CD4-positive, alpha-beta T cell (primary cell): ENCODE results near the gene TNFAIP2. TPM values are rescaled to one million over a fixed set of nuclear protein-coding genes. Genes with fewer than 3 reads are reported as not detected.
A peak's percentile ranks its signal among the peaks of the same experiment; 100 is the strongest.

ENCODE experiments used
- ATAC-seq: fragments of 200-7000 bp; cut with Tn5 transposase; one replicate; pipeline ENCODE4 v1.10.0; 2022; ENCODE audit warnings: mild to moderate bottlenecking; ENCODE audit not compliant: poor library complexity
- CTCF ChIA-PET: fragments of 350-600 bp; sonication (Branson Sonifier 250); formaldehyde crosslinking; loops from one replicate; lab custom pipeline; 2021; ENCODE audit warnings: antibody characterized with exemption, inconsistent platforms; lab: Charles Lee
- POLR2A ChIA-PET: fragments of 350-600 bp; sonication (Branson Sonifier 250); formaldehyde crosslinking; loops from one replicate; lab custom pipeline; 2021; ENCODE audit warnings: antibody characterized with exemption, inconsistent platforms; lab: Charles Lee
- DNase-seq, 14 experiments: peaks; one replicate each; pipeline ENCODE4 v3.0.0-alpha.2; 2013 to 2020; ENCODE audit warnings: mixed read lengths in 2 of 14
- H3K27ac ChIP-seq, 2 donors: one replicate each; pipeline versions ENCODE4 v1.5.1 to v1.7.0; 2013; ENCODE audit warnings: low read length in 2 of 2, low read depth in 1 of 2, mild to moderate bottlenecking in 1 of 2
- H3K27me3 ChIP-seq, 2 experiments: 1 replicate in 1 of 2; 2 replicates in 1 of 2; pipeline versions ENCODE4 v1.6.1 to v1.7.0; 2013; ENCODE audit warnings: low read length in 2 of 2, control low read depth in 1 of 2, mild to moderate bottlenecking in 1 of 2, moderate library complexity in 1 of 2; ENCODE audit not compliant: insufficient read depth in 2 of 2, control insufficient read depth in 1 of 2
- H3K36me3 ChIP-seq: one replicate; pipeline ENCODE4 v1.6.1; 2013; ENCODE audit warnings: low read length, control low read depth; ENCODE audit not compliant: insufficient read depth
- H3K4me1 ChIP-seq: one replicate; pipeline ENCODE4 v1.6.1; 2013; ENCODE audit warnings: low read length, control low read depth; ENCODE audit not compliant: insufficient read depth
- H3K4me3 ChIP-seq: one replicate; pipeline ENCODE4 v1.5.1; 2013; ENCODE audit warnings: mild to moderate bottlenecking, low read length, moderate library complexity
- H3K9me3 ChIP-seq, 2 experiments: 1 replicate in 1 of 2; 2 replicates in 1 of 2; pipeline versions ENCODE4 v1.6.1 to v1.7.0; 2013; ENCODE audit warnings: low read length in 2 of 2, mild to moderate bottlenecking in 2 of 2, control low read depth in 1 of 2, moderate library complexity in 1 of 2; ENCODE audit not compliant: control insufficient read depth in 1 of 2, insufficient read depth in 1 of 2
- H3K27ac Mint-ChIP-seq: one replicate; pipeline ENCODE4 v1.8.0; 2020; ENCODE audit warnings: mixed read lengths
- H3K27me3 Mint-ChIP-seq: one replicate; pipeline ENCODE4 v1.8.0; 2021; ENCODE audit warnings: mixed read lengths
- H3K36me3 Mint-ChIP-seq: one replicate; pipeline ENCODE4 v1.8.0; 2021; ENCODE audit warnings: low read depth, mixed read lengths
- H3K4me1 Mint-ChIP-seq: one replicate; pipeline ENCODE4 v1.8.0; 2021; ENCODE audit warnings: low read depth, mixed read lengths
- H3K4me3 Mint-ChIP-seq: one replicate; pipeline ENCODE4 v1.8.0; 2020; ENCODE audit warnings: mild to moderate bottlenecking, mixed read lengths
- H3K9me3 Mint-ChIP-seq: one replicate; pipeline ENCODE4 v1.8.0; 2020; ENCODE audit warnings: mixed read lengths
- intact Hi-C, 2 experiments: fragments of 100-400 bp; cut with DNase I in 1 of 2; cut with micrococcal nuclease in 1 of 2; formaldehyde crosslinking; loops; one replicate each; pipeline versions ENCODE4 v1.15.1 to v1.9.0; 2023 to 2025; cut with DNase I, micrococcal nuclease
- total RNA-seq, 174 experiments: library from RNA in 2 of 174; stranded (reverse) in 2 of 174; gene quantifications; one replicate each; pipeline ENCODE4 v1.2.3 and lab custom pipeline; 2021 to 2026
- TF ChIP-seq, protein P1 (sequence below): fragments of 200-600 bp; IDR thresholded peaks from one replicate; pipeline ENCODE4 v1.8.0; 2022; ENCODE audit warnings: antibody characterized with exemption, mild to moderate bottlenecking

Gene TNFAIP2
- total RNA-seq, 2 experiments from 2014 or later = 4.4 to 6.1 TPM

DNA sequence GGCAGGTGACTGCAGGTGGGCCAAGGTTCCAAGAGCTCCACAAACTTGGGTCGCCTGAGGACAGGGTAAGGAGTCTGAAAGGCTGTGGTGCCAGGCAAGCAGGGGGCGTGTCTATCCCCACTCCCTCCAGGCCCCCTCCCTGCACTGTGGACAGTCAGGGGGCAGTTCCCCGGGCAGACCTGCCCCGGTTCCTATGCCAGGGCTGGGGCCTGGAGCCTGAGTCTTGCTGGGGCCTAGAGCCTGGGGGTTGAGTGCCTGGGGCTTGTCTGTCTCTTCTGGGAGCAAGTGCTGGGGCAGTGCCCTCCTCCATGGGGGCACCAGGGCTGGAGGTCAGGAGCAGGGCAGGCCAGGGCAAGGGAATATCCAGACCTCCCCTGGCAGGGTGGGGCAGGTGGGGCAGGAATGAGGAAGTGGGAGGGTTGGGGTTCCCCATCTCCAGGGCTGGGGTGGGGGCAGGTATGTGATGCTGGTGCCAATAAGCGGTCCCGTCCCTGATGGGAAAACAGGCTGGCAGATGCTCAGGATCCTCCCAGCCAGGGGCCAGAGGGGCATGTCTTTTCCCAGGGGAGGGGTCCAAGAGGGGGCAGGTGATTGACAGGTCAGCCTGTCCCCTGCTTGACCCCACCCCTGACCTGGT, 11.9 kb upstream of the TNFAIP2 start:
- peaks cover 4% of the 10 kb centered on the region for H3K4me1 Mint-ChIP-seq
- H3K9me3 Mint-ChIP-seq = no peaks in the 10 kb centered on the region
- DNase-seq (peak in 2 of 14 experiments; percentile 37 to 42), ATAC-seq (no peak)
- no peak overlapping the region for H3K27ac Mint-ChIP-seq
- no peaks in the 10 kb centered on the region for H3K36me3 Mint-ChIP-seq
- POLR2A ChIA-PET = no interaction called here
- Histone ChIP-seq H3K9me3 (peaks cover 0 to 5% of the 10 kb centered on the region in 2 experiments), H3K27me3 (peaks cover 3 to 5% of the 10 kb centered on the region in 2 experiments), H3K27ac (no peak overlapping the region), H3K4me3 (no peak overlapping the region), H3K36me3 (no peaks in the 10 kb centered on the region), H3K4me1 (peaks cover 5% of the 10 kb centered on the region)
- H3K4me3 Mint-ChIP-seq = no peak overlapping the region
- TF ChIP-seq, protein P1, sequence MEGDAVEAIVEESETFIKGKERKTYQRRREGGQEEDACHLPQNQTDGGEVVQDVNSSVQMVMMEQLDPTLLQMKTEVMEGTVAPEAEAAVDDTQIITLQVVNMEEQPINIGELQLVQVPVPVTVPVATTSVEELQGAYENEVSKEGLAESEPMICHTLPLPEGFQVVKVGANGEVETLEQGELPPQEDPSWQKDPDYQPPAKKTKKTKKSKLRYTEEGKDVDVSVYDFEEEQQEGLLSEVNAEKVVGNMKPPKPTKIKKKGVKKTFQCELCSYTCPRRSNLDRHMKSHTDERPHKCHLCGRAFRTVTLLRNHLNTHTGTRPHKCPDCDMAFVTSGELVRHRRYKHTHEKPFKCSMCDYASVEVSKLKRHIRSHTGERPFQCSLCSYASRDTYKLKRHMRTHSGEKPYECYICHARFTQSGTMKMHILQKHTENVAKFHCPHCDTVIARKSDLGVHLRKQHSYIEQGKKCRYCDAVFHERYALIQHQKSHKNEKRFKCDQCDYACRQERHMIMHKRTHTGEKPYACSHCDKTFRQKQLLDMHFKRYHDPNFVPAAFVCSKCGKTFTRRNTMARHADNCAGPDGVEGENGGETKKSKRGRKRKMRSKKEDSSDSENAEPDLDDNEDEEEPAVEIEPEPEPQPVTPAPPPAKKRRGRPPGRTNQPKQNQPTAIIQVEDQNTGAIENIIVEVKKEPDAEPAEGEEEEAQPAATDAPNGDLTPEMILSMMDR = no peak
- CTCF ChIA-PET = no interaction called here
- intact Hi-C loops = no loop called here
- peaks cover 8% of the 10 kb centered on the region for H3K27me3 Mint-ChIP-seq

DNA sequence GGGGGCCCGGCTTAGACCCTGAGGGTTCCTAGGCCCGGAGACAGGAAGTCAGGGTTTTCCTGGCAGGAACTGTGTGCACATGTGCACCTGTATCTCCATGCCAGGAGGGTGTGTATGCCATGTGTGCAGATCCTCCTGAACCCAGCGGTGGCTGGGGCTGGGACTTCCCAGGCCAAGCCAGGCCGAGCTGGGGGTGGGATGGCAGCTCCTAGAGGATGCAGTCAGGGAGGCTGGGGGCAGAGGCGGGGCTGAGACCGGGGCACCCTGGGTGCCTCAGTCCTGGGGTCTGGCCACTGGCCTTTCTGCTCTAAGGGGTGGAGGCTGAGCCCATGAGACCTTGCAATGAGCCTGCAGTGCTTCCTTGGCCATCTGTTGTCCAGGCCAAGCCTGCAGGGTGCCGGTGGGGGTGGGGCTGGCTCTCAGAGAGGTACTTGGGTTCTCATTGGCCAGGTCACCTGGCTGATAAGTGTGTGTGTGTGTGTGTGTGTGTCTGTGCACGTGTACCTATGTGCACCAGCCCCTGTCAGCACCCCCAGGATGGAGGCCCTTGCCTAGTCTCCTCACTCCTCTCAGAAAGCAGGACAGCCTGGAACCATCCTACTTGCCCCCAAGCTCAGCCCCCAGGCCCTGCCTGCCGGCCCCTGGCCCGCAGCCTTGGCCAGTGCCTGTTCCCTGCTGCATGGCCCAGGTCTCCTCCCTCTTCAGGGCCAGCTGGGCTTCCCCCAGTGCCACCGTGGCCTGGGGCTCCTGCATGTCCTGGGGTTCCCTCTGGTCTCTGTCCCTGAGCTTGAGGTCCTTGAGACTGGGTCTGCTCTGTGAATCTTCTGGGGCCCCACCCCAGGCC, 10.6 kb upstream of the TNFAIP2 start:
- POLR2A ChIA-PET = no interaction called here
- Histone ChIP-seq H3K36me3 (no peaks in the 10 kb centered on the region), H3K4me1 (peaks cover 5% of the 10 kb centered on the region), H3K9me3 (peaks cover 0 to 5% of the 10 kb centered on the region in 2 experiments), H3K27me3 (peaks cover 3% of the 10 kb centered on the region in 2 experiments), H3K4me3 (no peak overlapping the region), H3K27ac (no peak overlapping the region)
- Mint-ChIP-seq H3K9me3 (no peaks in the 10 kb centered on the region), H3K27ac (no peak overlapping the region), H3K27me3 (peaks cover 4% of the 10 kb centered on the region), H3K4me3 (no peak overlapping the region), H3K36me3 (no peaks in the 10 kb centered on the region), H3K4me1 (peaks cover 4% of the 10 kb centered on the region)
- DNase-seq (no peak), ATAC-seq (no peak)
- intact Hi-C loops = no loop called here
- CTCF ChIA-PET = no interaction called here
- TF ChIP-seq, protein P1 = no peak

DNA sequence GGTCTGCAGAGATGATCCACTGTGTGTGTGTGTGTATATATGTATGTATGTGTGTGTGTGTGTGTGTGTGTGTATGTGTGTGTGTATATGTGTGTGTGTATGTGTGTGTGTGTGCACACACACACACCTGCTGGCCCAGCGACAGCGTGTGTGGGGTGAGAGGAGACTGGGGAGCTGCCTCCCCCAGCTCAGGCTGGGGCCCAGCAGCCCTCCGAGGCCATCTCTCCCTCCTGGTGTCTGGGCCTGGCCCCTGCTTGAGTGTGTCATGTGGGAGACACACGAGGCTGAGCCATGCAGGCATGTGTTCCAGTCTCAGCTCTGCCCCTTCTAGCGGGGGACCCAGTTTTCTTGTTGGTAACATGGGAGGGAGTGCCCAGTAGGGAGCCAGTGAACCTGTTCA, 10.0 kb upstream of the TNFAIP2 start:
- POLR2A ChIA-PET = no interaction called here
- Mint-ChIP-seq H3K4me3 (no peak overlapping the region), H3K9me3 (no peaks in the 10 kb centered on the region), H3K27me3 (peaks cover 4% of the 10 kb centered on the region), H3K36me3 (no peaks in the 10 kb centered on the region), H3K4me1 (peaks cover 4% of the 10 kb centered on the region), H3K27ac (no peak overlapping the region)
- CTCF ChIA-PET = no interaction called here
- H3K4me1 ChIP-seq = peaks cover 6% of the 10 kb centered on the region
- intact Hi-C loops = no loop called here
- no peak overlapping the region for H3K27ac ChIP-seq
- DNase-seq (no peak), ATAC-seq (no peak)
- no peaks in the 10 kb centered on the region for H3K36me3 ChIP-seq
- no peak overlapping the region for H3K4me3 ChIP-seq
- H3K9me3 ChIP-seq = peaks cover 0 to 4% of the 10 kb centered on the region in 2 experiments
- H3K27me3 ChIP-seq = peaks cover 3% of the 10 kb centered on the region in 2 experiments
- TF ChIP-seq, protein P1 = no peak
